Effector memory CD8-positive, alpha-beta T cell (primary cell): ENCODE results near the gene TBC1D22A.
A peak's percentile ranks its signal among the peaks of the same experiment; 100 is the strongest.

ENCODE experiments used
- ATAC-seq: fragments of 150-1000 bp; cut with Tn5 transposase; replicated peaks from 2 replicates; pipeline ENCODE4 v1.10.0; 2021; ENCODE audit warnings: mild to moderate bottlenecking, moderate library complexity
- DNase-seq, 3 experiments: peaks; one replicate each; pipeline ENCODE4 v3.0.0; 2021
- H3K27ac Mint-ChIP-seq, 2 donors: one replicate each; pipeline ENCODE4 v1.8.0; 2022; ENCODE audit warnings: mild to moderate bottlenecking in 2 of 2, mixed read lengths in 2 of 2, moderate library complexity in 2 of 2
- H3K27me3 Mint-ChIP-seq, 2 donors: one replicate each; pipeline ENCODE4 v1.8.0; 2022; ENCODE audit warnings: mixed read lengths in 2 of 2
- H3K36me3 Mint-ChIP-seq: one replicate; pipeline ENCODE4 v1.8.0; 2022; ENCODE audit warnings: mild to moderate bottlenecking, moderate library complexity, mixed read lengths; ENCODE audit not compliant: insufficient read depth
- H3K4me1 Mint-ChIP-seq, 2 donors: one replicate each; pipeline ENCODE4 v1.8.0; 2022; ENCODE audit warnings: low read depth in 2 of 2, mixed read lengths in 2 of 2
- H3K4me3 Mint-ChIP-seq, 2 donors: one replicate each; pipeline ENCODE4 v1.8.0; 2022; ENCODE audit warnings: mild to moderate bottlenecking in 2 of 2, mixed read lengths in 2 of 2, moderate library complexity in 2 of 2
- H3K9me3 Mint-ChIP-seq, 2 donors: one replicate each; pipeline ENCODE4 v1.8.0; 2022; ENCODE audit warnings: mixed read lengths in 2 of 2

TBC1D22A gene

GRCh38 chr22:46933040-46933930 lies 170.8 kb downstream of the TBC1D22A start:
- Mint-ChIP-seq H3K4me3 (no peak overlapping the region), H3K36me3 (peaks cover 12% of the 10 kb centered on the region), H3K9me3 (no peaks in the 10 kb centered on the region), H3K27me3 (no peaks in the 10 kb centered on the region), H3K27ac (peak overlapping the region; percentile 17 to 79), H3K4me1 (peaks cover 30 to 49% of the 10 kb centered on the region in 2 donors)
- ATAC-seq, result no peak
- no peak for DNase-seq

- H3K4me3 Mint-ChIP-seq, result no peak overlapping the region
- ATAC-seq, result no peak
Measured at GRCh38 chr22:46934172-46934745, 171.8 kb downstream of the TBC1D22A start.

GRCh38 chr22:46934746-46935491 lies 172.5 kb downstream of the TBC1D22A start:
- Mint-ChIP-seq H3K9me3 (no peaks in the 10 kb centered on the region), H3K27ac (peak overlapping the region in 1 of 2 donors; percentile 17), H3K4me3 (no peak overlapping the region), H3K4me1 (peaks cover 32 to 42% of the 10 kb centered on the region in 2 donors), H3K27me3 (no peaks in the 10 kb centered on the region), H3K36me3 (peaks cover 15% of the 10 kb centered on the region)
- ATAC-seq (no peak), DNase-seq (no peak)

More at GRCh38 chr22:46934172-46934745, 171.8 kb downstream of the TBC1D22A start:
- Mint-ChIP-seq H3K27me3 (no peaks in the 10 kb centered on the region), H3K36me3 (peaks cover 12% of the 10 kb centered on the region), H3K27ac (peak overlapping the region; percentile 17 to 79), H3K4me1 (peaks cover 30 to 42% of the 10 kb centered on the region in 2 donors), H3K9me3 (no peaks in the 10 kb centered on the region)
- DNase-seq, result no peak

GRCh38 chr22:46935506-46936377 lies 173.3 kb downstream of the TBC1D22A start:
- no peaks in the 10 kb centered on the region for H3K9me3 Mint-ChIP-seq
- H3K4me1 Mint-ChIP-seq, result peaks cover 32 to 42% of the 10 kb centered on the region in 2 donors
- peaks cover 13% of the 10 kb centered on the region for H3K36me3 Mint-ChIP-seq
- peak overlapping the region; percentile 39 to 63 for H3K27ac Mint-ChIP-seq
- no peak overlapping the region for H3K4me3 Mint-ChIP-seq
- ATAC-seq (no peak), DNase-seq (no peak)
- H3K27me3 Mint-ChIP-seq, result no peaks in the 10 kb centered on the region

GRCh38 chr22:46936378-46936903 lies 174.0 kb downstream of the TBC1D22A start:
- H3K27ac Mint-ChIP-seq, result peak overlapping the region; percentile 39 to 63
- DNase-seq, result no peak
- no peaks in the 10 kb centered on the region for H3K9me3 Mint-ChIP-seq
- no peaks in the 10 kb centered on the region for H3K27me3 Mint-ChIP-seq
- peaks cover 32 to 36% of the 10 kb centered on the region in 2 donors for H3K4me1 Mint-ChIP-seq
- ATAC-seq, result no peak
- peaks cover 9% of the 10 kb centered on the region for H3K36me3 Mint-ChIP-seq
- no peak overlapping the region for H3K4me3 Mint-ChIP-seq

GRCh38 chr22:46937185-46937584 lies 174.7 kb downstream of the TBC1D22A start:
- Mint-ChIP-seq H3K36me3 (peaks cover 9% of the 10 kb centered on the region), H3K27ac (no peak overlapping the region), H3K9me3 (no peaks in the 10 kb centered on the region), H3K4me1 (peaks cover 24 to 28% of the 10 kb centered on the region in 2 donors), H3K4me3 (no peak overlapping the region), H3K27me3 (no peaks in the 10 kb centered on the region)
- DNase-seq, result no peak
- ATAC-seq, result no peak

- Mint-ChIP-seq H3K27me3 (no peaks in the 10 kb centered on the region), H3K4me1 (peaks cover 22 to 28% of the 10 kb centered on the region in 2 donors), H3K4me3 (no peak overlapping the region), H3K9me3 (no peaks in the 10 kb centered on the region), H3K27ac (no peak overlapping the region), H3K36me3 (peaks cover 9% of the 10 kb centered on the region)
- DNase-seq, result no peak
- ATAC-seq, result no peak
Measured at GRCh38 chr22:46937939-46938338, 175.5 kb downstream of the TBC1D22A start.

- ATAC-seq, result no peak
Measured at GRCh38 chr22:46941968-46942798, 179.7 kb downstream of the TBC1D22A start.

GRCh38 chr22:46942799-46943785 lies 180.6 kb downstream of the TBC1D22A start:
- no peaks in the 10 kb centered on the region for H3K9me3 Mint-ChIP-seq
- H3K27me3 Mint-ChIP-seq, result no peaks in the 10 kb centered on the region
- no peak overlapping the region for H3K27ac Mint-ChIP-seq
- no peak overlapping the region for H3K4me3 Mint-ChIP-seq
- peaks cover 14 to 22% of the 10 kb centered on the region in 2 donors for H3K4me1 Mint-ChIP-seq
- peaks cover 8% of the 10 kb centered on the region for H3K36me3 Mint-ChIP-seq
- ATAC-seq (no peak), DNase-seq (no peak)

More at GRCh38 chr22:46941968-46942798, 179.7 kb downstream of the TBC1D22A start:
- no peaks in the 10 kb centered on the region for H3K9me3 Mint-ChIP-seq
- DNase-seq, result no peak
- no peak overlapping the region for H3K4me3 Mint-ChIP-seq
- H3K27ac Mint-ChIP-seq, result no peak overlapping the region
- peaks cover 6% of the 10 kb centered on the region for H3K36me3 Mint-ChIP-seq
- H3K27me3 Mint-ChIP-seq, result no peaks in the 10 kb centered on the region
- H3K4me1 Mint-ChIP-seq, result peaks cover 12 to 15% of the 10 kb centered on the region in 2 donors

GRCh38 chr22:46945481-46945880 lies 183.0 kb downstream of the TBC1D22A start:
- H3K9me3 Mint-ChIP-seq, result no peaks in the 10 kb centered on the region
- H3K4me1 Mint-ChIP-seq, result peaks cover 17 to 26% of the 10 kb centered on the region in 2 donors
- H3K27ac Mint-ChIP-seq, result no peak overlapping the region
- H3K36me3 Mint-ChIP-seq, result peaks cover 17% of the 10 kb centered on the region
- no peak for DNase-seq
- no peak for ATAC-seq
- H3K27me3 Mint-ChIP-seq, result no peaks in the 10 kb centered on the region
- no peak overlapping the region for H3K4me3 Mint-ChIP-seq

GRCh38 chr22:46946383-46946962 lies 184.0 kb downstream of the TBC1D22A start:
- Mint-ChIP-seq H3K27me3 (no peaks in the 10 kb centered on the region), H3K36me3 (peaks cover 17% of the 10 kb centered on the region), H3K4me1 (peaks cover 19 to 26% of the 10 kb centered on the region in 2 donors), H3K27ac (peak overlapping the region; percentile 27 to 86), H3K4me3 (no peak overlapping the region), H3K9me3 (no peaks in the 10 kb centered on the region)
- DNase-seq (no peak), ATAC-seq (no peak)
